ENCODE results near the gene ACAN.

DNA sequence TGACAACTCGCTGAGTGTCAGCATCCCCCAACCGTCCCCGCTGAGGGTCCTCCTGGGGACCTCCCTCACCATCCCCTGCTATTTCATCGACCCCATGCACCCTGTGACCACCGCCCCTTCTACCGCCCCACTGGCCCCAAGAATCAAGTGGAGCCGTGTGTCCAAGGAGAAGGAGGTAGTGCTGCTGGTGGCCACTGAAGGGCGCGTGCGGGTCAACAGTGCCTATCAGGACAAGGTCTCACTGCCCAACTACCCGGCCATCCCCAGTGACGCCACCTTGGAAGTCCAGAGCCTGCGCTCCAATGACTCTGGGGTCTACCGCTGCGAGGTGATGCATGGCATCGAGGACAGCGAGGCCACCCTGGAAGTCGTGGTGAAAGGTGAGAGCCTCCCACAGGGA is 35.4 kb downstream of the ACAN start:
- TF ChIP-seq CTCF (conservative IDR thresholded peaks at IDR 0.05) (no peak), EZH2 (IDR thresholded peaks at IDR 0.05; ENCODE audit: low read depth) (no peak)

Data from PC-9 (cell line).